Left cardiac atrium (tissue), 4 donors: ENCODE measurements around the gene MAGEL2. TPM values are rescaled to one million over a fixed set of nuclear protein-coding genes. Genes with fewer than 3 reads are reported as not detected.

Experiments used
- ATAC-seq, 2 donors: fragments of 200-7000 bp; cut with Tn5 transposase; one replicate each; pipeline ENCODE4 v1.9.1; 2020; ENCODE audit warnings: mild to moderate bottlenecking in 2 of 2, moderate library complexity in 2 of 2
- DNase-seq: peaks from one replicate; pipeline ENCODE4 v3.0.0-alpha.2; 2020
- intact Hi-C, 2 donors: fragments of 100-400 bp; cut with DNase I; formaldehyde crosslinking; loops; one replicate each; pipeline versions ENCODE4 v1.14.1 to v1.15.1; 2022 to 2023
- long read RNA-seq: library from polyadenylated mRNA; unstranded; transcript quantifications from one replicate; pipeline ENCODE4 v2.0.0, GENCODE V29; 2021
- total RNA-seq, 2 donors: library from RNA; stranded (reverse); fragmentation: NEBNext Ultra II Directional; extraction: Animal tissue kit (Norgen Biotek cat#: 25700); gene quantifications; one replicate each; pipeline ENCODE4 v1.2.1, GENCODE V29; 2021
- donor health status: DM: no; HTN: yes; CAD: no.
- donor health status: DM: no; HTN: yes; CAD: no; lungs with severe emphysema.
- donor health status: DM: yes; HTN: yes; CAD: no.
- donor health status: Dilated cardiomyopathy.

The MAGEL2 gene
- total RNA-seq: under 1 TPM; 0.12 to 0.13 TPM
- long read RNA-seq: 0 reads

GRCh38 chr15:23647421-23648370 lies at the start of gene MAGEL2:
MAGEL2 (minus strand) TSS chr15:23647867; CDS start chr15:23647742, 125 bp downstream.
- ATAC-seq: peak; percentile 29 to 66
- no peak for DNase-seq
- intact Hi-C loops: loop anchor here (5.0 to 10.0 kb wide), 4 partner anchors 210 to 1197 kb away; no protein-coding TSS in a partner anchor

GRCh38 chr15:23695282-23695681 lies 47.6 kb upstream of the MAGEL2 start:
- intact Hi-C loops: no loop called here
- ATAC-seq (no peak), DNase-seq (no peak)

- DNase-seq: no peak
- intact Hi-C loops: no loop called here
- ATAC-seq: no peak
Observed at GRCh38 chr15:23694592-23694991, 46.9 kb upstream of the MAGEL2 start.

- peak; percentile 41 for DNase-seq
- ATAC-seq: peak; percentile 79 to 86
- intact Hi-C loops: no loop called here
Observed at GRCh38 chr15:23690450-23690852, 42.8 kb upstream of the MAGEL2 start.

GRCh38 chr15:23690015-23690414 lies 42.3 kb upstream of the MAGEL2 start:
- intact Hi-C loops: no loop called here
- DNase-seq (no peak), ATAC-seq (no peak)

GRCh38 chr15:23687143-23687470 lies 39.4 kb upstream of the MAGEL2 start, which contains the start of gene NDN:
NDN (minus strand) TSS chr15:23687305; CDS start chr15:23687217, 88 bp downstream.
- intact Hi-C loops: no loop called here
- peak; percentile 61 for DNase-seq
- peak; percentile 90 to 92 for ATAC-seq

GRCh38 chr15:23686466-23687142 lies 38.9 kb upstream of the MAGEL2 start:
- ATAC-seq: peak; percentile 65 to 74

GRCh38 chr15:23671481-23671880 lies 23.8 kb upstream of the MAGEL2 start:
- DNase-seq: no peak
- intact Hi-C loops: no loop called here
- ATAC-seq: no peak

More at GRCh38 chr15:23686466-23687142, 38.9 kb upstream of the MAGEL2 start:
- DNase-seq: no peak
- intact Hi-C loops: no loop called here

- intact Hi-C loops: no loop called here
- ATAC-seq: no peak
Observed at GRCh38 chr15:23670970-23671369, 23.3 kb upstream of the MAGEL2 start.

GRCh38 chr15:23663232-23663631 lies 15.6 kb upstream of the MAGEL2 start:
- intact Hi-C loops: no loop called here
- no peak for ATAC-seq
- no peak for DNase-seq

More at GRCh38 chr15:23670970-23671369, 23.3 kb upstream of the MAGEL2 start:
- no peak for DNase-seq

GRCh38 chr15:23648920-23649515 lies 1.4 kb upstream of the MAGEL2 start:
- DNase-seq: no peak
- intact Hi-C loops: loop anchor here (5.0 to 10.0 kb wide), 4 partner anchors 208 to 1196 kb away; no protein-coding TSS in a partner anchor
- peak in 1 of 2 donors; percentile 59 for ATAC-seq

GRCh38 chr15:23647001-23647295 lies 719 bp downstream of the MAGEL2 start:
- no peak for DNase-seq
- no peak for ATAC-seq
- intact Hi-C loops: loop anchor here (5.0 to 10.0 kb wide), 4 partner anchors 210 to 1198 kb away; no protein-coding TSS in a partner anchor

GRCh38 chr15:23646165-23647000 lies 1.3 kb downstream of the MAGEL2 start:
- no peak for DNase-seq
- intact Hi-C loops: loop anchor here (5.0 to 10.0 kb wide), 4 partner anchors 211 to 1198 kb away; no protein-coding TSS in a partner anchor
- ATAC-seq: no peak

GRCh38 chr15:23645371-23646164 lies 2.1 kb downstream of the MAGEL2 start:
- no peak for ATAC-seq
- no peak for DNase-seq
- intact Hi-C loops: loop anchor here (5.0 to 10.0 kb wide), 4 partner anchors 212 to 1199 kb away; no protein-coding TSS in a partner anchor

- no peak for ATAC-seq
- intact Hi-C loops: loop anchor here (5.0 to 10.0 kb wide), 4 partner anchors 212 to 1200 kb away; no protein-coding TSS in a partner anchor
- no peak for DNase-seq
Observed at GRCh38 chr15:23644829-23645228, 2.8 kb downstream of the MAGEL2 start.

- intact Hi-C loops: loop anchor here (10.0 kb wide), 2 partner anchors 232 to 1202 kb away; no protein-coding TSS in a partner anchor
- ATAC-seq: peak; percentile 81 to 85
- peak; percentile 45 for DNase-seq
Observed at GRCh38 chr15:23642413-23643044, 5.1 kb downstream of the MAGEL2 start.

- intact Hi-C loops: no loop called here
- ATAC-seq (no peak), DNase-seq (no peak)
Observed at GRCh38 chr15:23634181-23634580, 13.5 kb downstream of the MAGEL2 start.
